GM23338 (cell line): Measurements from ENCODE around the gene CAPZB. TPM values are rescaled to one million over a fixed set of nuclear protein-coding genes. Genes with fewer than 3 reads are reported as not detected.

ENCODE experiments used
- ATAC-seq: fragments of 200-7000 bp; cut with Tn5 transposase; 3 replicates; pipeline ENCODE4 v1.9.1; 2020
- DNase-seq: peaks from one replicate; pipeline ENCODE4 v3.0.0-alpha.2; 2015; ENCODE audit warnings: low spot score
- H2AFZ ChIP-seq: fragments of 200-600 bp; sonication (generic); 2 replicates; pipeline ENCODE4 v1.8.0; 2016; ENCODE audit warnings: antibody characterized with exemption, mild to moderate bottlenecking, moderate library complexity
- H3F3A ChIP-seq: fragments of 200-600 bp; sonication (generic); replicated peaks from 2 replicates; pipeline ENCODE4 v1.8.0; 2017; ENCODE audit warnings: antibody characterized with exemption, mixed run types, low read depth
- H3K27ac ChIP-seq: fragments of 200-600 bp; sonication (generic); 2 replicates; pipeline ENCODE4 v1.6.1; 2016; ENCODE audit warnings: low read depth
- H3K27me3 ChIP-seq: fragments of 200-600 bp; sonication (generic); 2 replicates; pipeline ENCODE4 v1.8.0; 2016; ENCODE audit warnings: mild to moderate bottlenecking, mixed run types, moderate library complexity; ENCODE audit not compliant: insufficient read depth
- H3K36me3 ChIP-seq: fragments of 200-600 bp; sonication (generic); 2 replicates; pipeline ENCODE4 v1.8.0; 2016; ENCODE audit warnings: mild to moderate bottlenecking; ENCODE audit not compliant: insufficient read depth
- H3K4me1 ChIP-seq: fragments of 200-600 bp; sonication (generic); 2 replicates; pipeline ENCODE4 v1.8.0; 2016; ENCODE audit warnings: mild to moderate bottlenecking, moderate library complexity; ENCODE audit not compliant: insufficient read depth
- H3K4me2 ChIP-seq: fragments of 200-600 bp; sonication (generic); 2 replicates; pipeline ENCODE4 v1.7.1; 2017; ENCODE audit warnings: mixed run types
- H3K4me3 ChIP-seq: fragments of 200-600 bp; sonication (generic); 2 replicates; pipeline ENCODE4 v1.6.1; 2016; ENCODE audit warnings: mixed run types
- H3K79me2 ChIP-seq: fragments of 200-600 bp; sonication (generic); replicated peaks from 2 replicates; pipeline ENCODE4 v1.8.0; 2017; ENCODE audit warnings: mild to moderate bottlenecking; ENCODE audit not compliant: insufficient read depth
- H3K9me2 ChIP-seq: fragments of 200-600 bp; sonication (generic); 2 replicates; pipeline ENCODE4 v1.8.0; 2017; ENCODE audit not compliant: insufficient read depth
- H4K20me1 ChIP-seq: fragments of 200-600 bp; sonication (generic); replicated peaks from 2 replicates; pipeline ENCODE4 v1.8.0; 2017; ENCODE audit warnings: mild to moderate bottlenecking; ENCODE audit not compliant: insufficient read depth
- H3K27ac Mint-ChIP-seq: 2 replicates; pipeline ENCODE4 v1.8.0; 2020; ENCODE audit warnings: inconsistent platforms, mild to moderate bottlenecking, moderate library complexity, mixed read lengths
- H3K27me3 Mint-ChIP-seq: 3 replicates; pipeline ENCODE4 v1.8.0; 2022; ENCODE audit warnings: low read depth, mild to moderate bottlenecking, moderate library complexity, mixed read lengths, inconsistent platforms; ENCODE audit not compliant: insufficient read depth, poor library complexity
- H3K36me3 Mint-ChIP-seq: 3 replicates; pipeline ENCODE4 v1.8.0; 2021; ENCODE audit warnings: low read depth, mild to moderate bottlenecking, inconsistent platforms, moderate library complexity, mixed read lengths
- H3K4me1 Mint-ChIP-seq: 3 replicates; pipeline ENCODE4 v1.8.0; 2020; ENCODE audit warnings: mild to moderate bottlenecking, inconsistent platforms, mixed read lengths
- H3K4me3 Mint-ChIP-seq: 3 replicates; pipeline ENCODE4 v1.8.0; 2021; ENCODE audit warnings: moderate library complexity, mild to moderate bottlenecking, inconsistent platforms, mixed read lengths
- H3K9me3 Mint-ChIP-seq: 3 replicates; pipeline ENCODE4 v1.8.0; 2020; ENCODE audit warnings: moderate library complexity, mild to moderate bottlenecking, inconsistent platforms, mixed read lengths
- CREB1 ChIP-seq: fragments of 250-450 bp; sonication (Bioruptor Pico); IDR thresholded peaks from 2 replicates; pipeline ENCODE4 v1.5.0; 2020; ENCODE audit warnings: low read depth, mild to moderate bottlenecking, moderate library complexity
- CTCF ChIP-seq, 2 experiments: fragments of 200-600 bp in 1 of 2; sonication (generic) in 1 of 2; conservative IDR thresholded peaks; 2 replicates each; pipeline versions ENCODE4 v1.5.1 to v1.6.1; 2016 to 2017; ENCODE audit warnings: antibody characterized with exemption in 2 of 2, low read depth in 2 of 2, mild to moderate bottlenecking in 2 of 2, moderate library complexity in 1 of 2
- EZH2 ChIP-seq: fragments of 200-600 bp; sonication (generic); IDR thresholded peaks from one replicate; pipeline ENCODE4 v1.8.0; 2017; ENCODE audit warnings: antibody characterized with exemption, mild to moderate bottlenecking, low read depth; ENCODE audit not compliant: unreplicated experiment
- EZH2phosphoT487 ChIP-seq: fragments of 200-600 bp; sonication (generic); IDR thresholded peaks from one replicate; pipeline ENCODE4 v1.8.1; 2018; ENCODE audit warnings: antibody characterized with exemption; ENCODE audit not compliant: unreplicated experiment
- JUNB ChIP-seq: IDR thresholded peaks from one replicate; pipeline ENCODE4 v1.6.1; 2016; ENCODE audit warnings: antibody characterized with exemption; ENCODE audit not compliant: unreplicated experiment
- NANOG ChIP-seq: IDR thresholded peaks from 2 replicates; pipeline ENCODE4 v1.6.1; 2016; ENCODE audit warnings: antibody characterized with exemption, borderline replicate concordance
- POLR2AphosphoS5 ChIP-seq: IDR thresholded peaks from 2 replicates; pipeline ENCODE4 v1.6.1; 2016; ENCODE audit warnings: antibody characterized with exemption, low read depth
- STAT1 ChIP-seq: IDR thresholded peaks from one replicate; pipeline ENCODE4 v1.6.1; 2016; ENCODE audit warnings: antibody characterized with exemption; ENCODE audit not compliant: unreplicated experiment
- ZNF114 ChIP-seq: fragments of 250-450 bp; sonication (Bioruptor Pico); IDR thresholded peaks from 2 replicates; pipeline ENCODE4 v1.5.0; 2020; ENCODE audit warnings: mild to moderate bottlenecking, moderate library complexity
- ZNF331 ChIP-seq: fragments of 250-450 bp; sonication (Bioruptor Pico); IDR thresholded peaks from 2 replicates; pipeline ENCODE4 v1.5.0; 2020; ENCODE audit warnings: low read depth, mild to moderate bottlenecking, moderate library complexity
- ZNF462 ChIP-seq: fragments of 250-450 bp; sonication (Bioruptor Pico); IDR thresholded peaks from 2 replicates; pipeline ENCODE4 v1.5.0; 2020; ENCODE audit warnings: mild to moderate bottlenecking, moderate library complexity
- polyA plus RNA-seq: library from polyadenylated mRNA; unstranded; fragments of >200 nt; fragmentation: Nextera tagmentation; extraction: Ambion mirVana; gene quantifications from 2 replicates; pipeline ENCODE4 v1.2.1, GENCODE V29; 2016
- total RNA-seq: library from RNA; depleted of rRNA; stranded (reverse); fragments of >200 nt; shearing (Covaris generic); gene quantifications from 2 replicates; pipeline ENCODE4 v1.2.3, GENCODE V29; 2014
- TF ChIP-seq, protein P1 (sequence below): IDR thresholded peaks from 2 replicates; pipeline ENCODE4 v1.6.1; 2016; ENCODE audit warnings: antibody characterized with exemption
- TF ChIP-seq, protein P2 (sequence below): IDR thresholded peaks from one replicate; pipeline ENCODE4 v1.6.1; 2018; ENCODE audit warnings: antibody characterized with exemption; ENCODE audit not compliant: unreplicated experiment

The CAPZB gene
- total and polyA plus RNA-seq, 2 experiments from 2014 or later, result 195 to 348 TPM

DNA sequence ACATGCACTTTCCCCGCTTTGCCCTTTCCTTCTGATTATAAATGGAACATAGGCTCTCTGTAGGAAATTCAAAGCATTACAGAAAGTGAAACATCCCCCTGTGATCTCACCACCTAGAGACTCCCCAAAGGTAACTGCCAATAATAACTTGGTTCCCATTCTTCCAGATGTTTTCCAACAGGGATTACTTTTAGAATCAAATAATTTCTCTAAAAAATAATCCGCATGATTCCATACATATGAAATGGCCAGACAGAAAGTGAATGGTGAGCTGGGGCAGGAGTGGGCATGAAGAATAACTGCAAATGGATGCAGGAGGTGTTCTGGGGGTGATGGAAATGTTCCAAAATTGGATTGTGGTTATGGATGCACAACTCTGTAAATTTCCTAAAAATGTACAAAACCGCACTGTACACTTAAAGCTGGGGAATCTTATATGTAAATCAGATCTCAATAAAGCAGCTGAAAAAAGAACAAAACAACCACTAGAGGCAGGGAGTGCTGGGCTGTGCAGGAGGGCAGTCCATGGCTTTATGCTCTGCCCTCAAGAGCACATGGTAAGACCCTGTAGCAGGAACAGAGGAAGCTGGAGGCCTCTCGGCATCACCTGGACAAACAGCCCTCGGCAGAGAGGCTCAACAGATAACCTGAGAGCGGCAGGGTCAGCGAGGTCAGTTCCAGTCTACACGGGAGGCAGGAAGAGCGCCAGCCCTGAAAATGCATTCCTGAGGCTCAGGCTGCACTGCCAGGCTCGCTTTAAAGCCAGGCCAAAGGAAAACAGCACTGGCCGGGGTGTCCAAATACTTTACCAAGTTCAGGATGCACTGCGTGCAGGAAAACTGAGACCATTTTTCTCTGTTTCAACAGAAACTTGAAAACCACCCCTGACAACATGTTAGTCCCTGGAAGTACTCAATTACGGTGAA lies 39.7 kb downstream of the CAPZB start:
- H3K27me3 ChIP-seq, result no peaks in the 10 kb centered on the region
- no peaks in the 10 kb centered on the region for H3K9me2 ChIP-seq
- ATAC-seq (peak; percentile 59), DNase-seq (peak; percentile 58)
- no peak overlapping the region; the same call in 1 of the 2 replicates for H3K27ac ChIP-seq
- Mint-ChIP-seq H3K4me3 (no peak overlapping the region; the same call in 2 of the 3 replicates), H3K4me1 (peaks cover 66% of the 10 kb centered on the region), H3K27ac (no peak overlapping the region), H3K27me3 (peaks cover 8% of the 10 kb centered on the region), H3K36me3 (no peaks in the 10 kb centered on the region), H3K9me3 (no peaks in the 10 kb centered on the region)
- H3K4me1 ChIP-seq, result peaks cover 56% of the 10 kb centered on the region
- H3K36me3 ChIP-seq, result no peaks in the 10 kb centered on the region
- 0 out of 2 replicates have a peak overlapping the region, but pooled peaks have one; percentile 11 for H3K4me2 ChIP-seq
- peaks cover 92% of the 10 kb centered on the region for H4K20me1 ChIP-seq
- H3F3A ChIP-seq, result no peaks in the 10 kb centered on the region; the same call in 1 of the 2 replicates
- TF ChIP-seq, protein P1, sequence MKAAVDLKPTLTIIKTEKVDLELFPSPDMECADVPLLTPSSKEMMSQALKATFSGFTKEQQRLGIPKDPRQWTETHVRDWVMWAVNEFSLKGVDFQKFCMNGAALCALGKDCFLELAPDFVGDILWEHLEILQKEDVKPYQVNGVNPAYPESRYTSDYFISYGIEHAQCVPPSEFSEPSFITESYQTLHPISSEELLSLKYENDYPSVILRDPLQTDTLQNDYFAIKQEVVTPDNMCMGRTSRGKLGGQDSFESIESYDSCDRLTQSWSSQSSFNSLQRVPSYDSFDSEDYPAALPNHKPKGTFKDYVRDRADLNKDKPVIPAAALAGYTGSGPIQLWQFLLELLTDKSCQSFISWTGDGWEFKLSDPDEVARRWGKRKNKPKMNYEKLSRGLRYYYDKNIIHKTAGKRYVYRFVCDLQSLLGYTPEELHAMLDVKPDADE, result no peak
- TF ChIP-seq CREB1 (CRISPR knock-in tag), result no peak
- TF ChIP-seq EZH2, result no peak
- no peak for TF ChIP-seq JUNB
- TF ChIP-seq CTCF (conservative IDR thresholded peaks at IDR 0.05; ENCODE audit: low read depth in 2 of 2), result no peak; a peak in 1 of 4 replicates
- TF ChIP-seq, protein P2, sequence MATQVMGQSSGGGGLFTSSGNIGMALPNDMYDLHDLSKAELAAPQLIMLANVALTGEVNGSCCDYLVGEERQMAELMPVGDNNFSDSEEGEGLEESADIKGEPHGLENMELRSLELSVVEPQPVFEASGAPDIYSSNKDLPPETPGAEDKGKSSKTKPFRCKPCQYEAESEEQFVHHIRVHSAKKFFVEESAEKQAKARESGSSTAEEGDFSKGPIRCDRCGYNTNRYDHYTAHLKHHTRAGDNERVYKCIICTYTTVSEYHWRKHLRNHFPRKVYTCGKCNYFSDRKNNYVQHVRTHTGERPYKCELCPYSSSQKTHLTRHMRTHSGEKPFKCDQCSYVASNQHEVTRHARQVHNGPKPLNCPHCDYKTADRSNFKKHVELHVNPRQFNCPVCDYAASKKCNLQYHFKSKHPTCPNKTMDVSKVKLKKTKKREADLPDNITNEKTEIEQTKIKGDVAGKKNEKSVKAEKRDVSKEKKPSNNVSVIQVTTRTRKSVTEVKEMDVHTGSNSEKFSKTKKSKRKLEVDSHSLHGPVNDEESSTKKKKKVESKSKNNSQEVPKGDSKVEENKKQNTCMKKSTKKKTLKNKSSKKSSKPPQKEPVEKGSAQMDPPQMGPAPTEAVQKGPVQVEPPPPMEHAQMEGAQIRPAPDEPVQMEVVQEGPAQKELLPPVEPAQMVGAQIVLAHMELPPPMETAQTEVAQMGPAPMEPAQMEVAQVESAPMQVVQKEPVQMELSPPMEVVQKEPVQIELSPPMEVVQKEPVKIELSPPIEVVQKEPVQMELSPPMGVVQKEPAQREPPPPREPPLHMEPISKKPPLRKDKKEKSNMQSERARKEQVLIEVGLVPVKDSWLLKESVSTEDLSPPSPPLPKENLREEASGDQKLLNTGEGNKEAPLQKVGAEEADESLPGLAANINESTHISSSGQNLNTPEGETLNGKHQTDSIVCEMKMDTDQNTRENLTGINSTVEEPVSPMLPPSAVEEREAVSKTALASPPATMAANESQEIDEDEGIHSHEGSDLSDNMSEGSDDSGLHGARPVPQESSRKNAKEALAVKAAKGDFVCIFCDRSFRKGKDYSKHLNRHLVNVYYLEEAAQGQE, result no peak
- TF ChIP-seq ZNF462, result no peak
- TF ChIP-seq STAT1, result no peak
- TF ChIP-seq ZNF114 (CRISPR knock-in tag), result no peak
- TF ChIP-seq POLR2AphosphoS5, result no peak
- TF ChIP-seq ZNF331 (CRISPR knock-in tag), result no peak
- TF ChIP-seq NANOG, result no peak
- no peak for TF ChIP-seq EZH2phosphoT487
- peaks cover 100% of the 10 kb centered on the region for H3K79me2 ChIP-seq
- H2AFZ ChIP-seq, result no peak overlapping the region
- H3K4me3 ChIP-seq, result no peak overlapping the region
